ENCODE measurements around the gene TMEM117.

DNA sequence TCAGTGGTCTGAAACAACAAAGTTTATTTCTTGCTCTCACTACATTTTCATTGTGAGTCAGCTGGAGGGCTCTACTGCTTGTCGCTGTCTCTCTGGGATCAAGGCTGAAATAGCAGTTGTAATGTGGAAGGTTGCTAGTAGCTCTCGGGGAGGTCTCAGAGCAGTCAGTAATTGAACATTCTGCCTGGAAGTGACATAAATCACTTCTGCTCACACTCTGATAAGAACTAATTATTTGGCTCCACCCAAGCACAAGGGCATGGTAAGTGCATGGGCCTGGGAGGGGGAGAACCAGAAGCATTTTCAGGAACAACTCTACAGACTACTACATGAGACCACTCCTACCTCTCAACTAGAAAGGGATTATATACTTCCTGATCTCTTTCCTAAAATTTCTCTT, 128.2 kb downstream of the TMEM117 start:
- TF ChIP-seq, protein P1, sequence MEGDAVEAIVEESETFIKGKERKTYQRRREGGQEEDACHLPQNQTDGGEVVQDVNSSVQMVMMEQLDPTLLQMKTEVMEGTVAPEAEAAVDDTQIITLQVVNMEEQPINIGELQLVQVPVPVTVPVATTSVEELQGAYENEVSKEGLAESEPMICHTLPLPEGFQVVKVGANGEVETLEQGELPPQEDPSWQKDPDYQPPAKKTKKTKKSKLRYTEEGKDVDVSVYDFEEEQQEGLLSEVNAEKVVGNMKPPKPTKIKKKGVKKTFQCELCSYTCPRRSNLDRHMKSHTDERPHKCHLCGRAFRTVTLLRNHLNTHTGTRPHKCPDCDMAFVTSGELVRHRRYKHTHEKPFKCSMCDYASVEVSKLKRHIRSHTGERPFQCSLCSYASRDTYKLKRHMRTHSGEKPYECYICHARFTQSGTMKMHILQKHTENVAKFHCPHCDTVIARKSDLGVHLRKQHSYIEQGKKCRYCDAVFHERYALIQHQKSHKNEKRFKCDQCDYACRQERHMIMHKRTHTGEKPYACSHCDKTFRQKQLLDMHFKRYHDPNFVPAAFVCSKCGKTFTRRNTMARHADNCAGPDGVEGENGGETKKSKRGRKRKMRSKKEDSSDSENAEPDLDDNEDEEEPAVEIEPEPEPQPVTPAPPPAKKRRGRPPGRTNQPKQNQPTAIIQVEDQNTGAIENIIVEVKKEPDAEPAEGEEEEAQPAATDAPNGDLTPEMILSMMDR (IDR thresholded peaks at IDR 0.05; ENCODE audit: low read length) = no peak
- no peak for TF ChIP-seq EZH2 (IDR thresholded peaks at IDR 0.05; ENCODE audit: borderline replicate concordance, low read length)

Data from OCI-LY1 (cell line).